ENCODE results near the gene GSTM1. TPM values are rescaled to one million over a fixed set of nuclear protein-coding genes. Genes with fewer than 3 reads are reported as not detected.

The GSTM1 gene
- total RNA-seq (2014; rRNA removed), result 1.1 and 1.2 TPM in 2 replicates
- 5.6 TPM for polyA plus RNA-seq (2012)

DNA sequence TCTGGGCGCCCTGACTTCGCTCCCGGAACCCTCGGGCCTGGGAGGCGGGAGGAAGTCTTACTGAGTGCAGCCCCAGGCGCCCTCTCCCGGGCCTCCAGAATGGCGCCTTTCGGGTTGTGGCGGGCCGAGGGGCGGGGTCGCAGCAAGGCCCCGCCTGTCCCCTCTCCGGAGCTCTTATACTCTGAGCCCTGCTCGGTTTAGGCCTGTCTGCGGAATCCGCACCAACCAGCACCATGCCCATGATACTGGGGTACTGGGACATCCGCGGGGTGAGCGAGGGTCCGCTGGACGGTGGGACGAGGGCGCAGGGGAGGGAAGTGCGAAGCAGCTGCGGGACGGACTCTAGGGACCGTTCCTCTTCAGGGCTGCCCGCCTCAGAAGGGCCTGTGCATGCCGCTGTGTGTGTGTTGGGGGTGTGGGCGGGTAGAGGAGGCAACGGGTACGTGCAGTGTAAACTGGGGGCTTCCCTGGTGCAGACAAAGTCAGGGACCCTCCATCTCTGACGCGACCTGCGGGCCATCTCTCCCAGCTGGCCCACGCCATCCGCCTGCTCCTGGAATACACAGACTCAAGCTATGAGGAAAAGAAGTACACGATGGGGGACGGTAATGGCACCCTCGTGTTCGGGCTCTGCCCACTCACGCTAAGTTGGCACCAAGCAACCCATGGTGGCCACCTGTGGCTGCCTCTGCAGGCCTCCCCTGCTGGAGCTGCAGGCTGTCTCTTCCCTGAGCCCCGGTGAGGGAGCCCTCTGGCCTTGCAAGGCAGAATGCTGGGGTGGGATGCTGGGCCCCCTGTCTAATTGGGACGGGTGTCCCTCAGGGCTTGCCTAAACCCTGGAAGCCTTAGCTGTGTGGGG lies at the start of gene GSTM1:
GSTM1 (plus strand) TSS at position 177 of the 859 bp plus-strand sequence; CDS start at position 234, 57 bp downstream.
- DNase-seq (ENCODE audit: low read depth), result peak; percentile 4

DNA sequence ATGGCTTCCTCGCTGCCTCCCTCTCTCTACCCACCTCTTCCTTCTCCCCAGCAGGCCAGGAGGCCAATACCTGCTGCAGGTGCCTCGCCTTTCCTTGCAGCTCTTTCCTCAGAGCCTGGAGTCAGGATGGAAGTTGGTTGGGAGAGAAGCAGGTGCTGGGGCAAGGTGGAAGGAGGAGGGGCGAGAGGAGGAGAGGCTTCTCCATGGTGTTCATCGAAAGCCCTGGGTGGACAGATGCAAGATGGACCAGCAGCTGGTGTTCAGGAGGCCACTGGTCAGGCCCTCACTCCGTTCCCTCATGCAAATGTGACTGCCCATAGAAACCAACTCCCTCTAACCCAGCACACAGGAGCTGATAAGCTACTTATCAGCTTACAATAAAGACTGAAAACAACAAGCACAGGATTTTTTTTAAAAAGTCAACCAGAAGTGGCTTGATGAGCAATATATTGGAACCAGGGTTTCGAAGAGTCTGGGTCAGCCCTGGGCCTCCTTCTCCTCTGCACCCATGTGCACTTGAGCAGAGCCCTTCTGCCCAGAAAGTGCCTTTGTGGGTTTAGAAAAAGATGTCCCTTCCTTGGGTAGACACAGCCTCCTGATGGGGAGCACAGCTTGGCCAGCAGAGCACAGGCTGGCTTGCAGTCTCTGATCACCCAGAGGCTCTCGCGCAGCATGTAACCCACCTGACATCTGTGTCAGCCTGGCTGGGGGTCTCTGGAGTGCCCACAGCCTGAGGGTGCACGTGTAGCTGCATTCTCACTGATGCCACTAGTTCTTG lies 48.4 kb upstream of the GSTM1 start:
- no peak for DNase-seq (ENCODE audit: low read depth)

DNA sequence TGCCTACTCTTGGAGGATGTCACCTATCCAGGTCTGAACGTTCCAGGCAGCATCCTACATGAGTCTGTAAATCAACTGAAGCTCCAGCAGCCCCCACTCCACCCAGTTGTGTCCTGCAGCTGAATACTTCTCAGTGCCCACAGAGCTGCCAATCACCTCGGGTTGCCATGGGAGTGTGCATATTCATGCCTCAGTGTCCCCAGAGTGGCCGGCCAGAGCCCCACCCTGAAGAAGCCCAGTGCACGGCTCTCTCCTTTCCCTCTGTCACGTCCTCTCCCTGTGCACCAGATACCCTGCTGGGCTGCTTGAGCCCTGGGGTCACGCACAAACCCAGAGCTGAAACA lies 47.8 kb upstream of the GSTM1 start:
- no peak for DNase-seq (ENCODE audit: low read depth)

DNA sequence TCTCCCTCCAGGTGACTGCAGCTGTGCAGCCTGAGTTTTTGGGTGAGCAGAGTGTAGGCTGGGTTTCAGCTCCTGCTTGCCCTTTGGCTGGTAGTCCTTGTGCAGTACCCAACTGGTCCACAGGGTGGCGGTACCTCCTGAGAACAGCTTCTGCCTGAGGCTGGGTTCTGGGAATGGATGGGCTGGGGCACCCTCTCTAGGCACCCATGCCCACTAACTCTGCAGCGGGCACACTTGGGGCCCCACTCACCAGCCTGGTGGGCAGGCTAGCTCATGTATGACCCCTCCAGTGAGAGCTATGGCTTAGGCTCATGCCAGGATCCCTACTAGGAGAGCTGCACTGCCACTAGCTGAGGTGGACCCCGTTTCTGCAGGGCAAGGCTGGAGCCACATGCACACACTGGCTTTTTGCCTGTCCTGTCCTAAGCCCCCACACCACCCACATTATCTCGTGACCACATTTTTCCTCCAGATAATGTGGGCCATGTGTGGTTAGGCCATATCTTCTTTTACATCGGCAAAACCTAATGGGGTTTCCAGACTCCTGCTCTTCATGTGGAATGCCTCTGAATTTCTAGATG lies 47.2 kb upstream of the GSTM1 start:
- peak; percentile 49 for DNase-seq (ENCODE audit: low read depth)

DNA sequence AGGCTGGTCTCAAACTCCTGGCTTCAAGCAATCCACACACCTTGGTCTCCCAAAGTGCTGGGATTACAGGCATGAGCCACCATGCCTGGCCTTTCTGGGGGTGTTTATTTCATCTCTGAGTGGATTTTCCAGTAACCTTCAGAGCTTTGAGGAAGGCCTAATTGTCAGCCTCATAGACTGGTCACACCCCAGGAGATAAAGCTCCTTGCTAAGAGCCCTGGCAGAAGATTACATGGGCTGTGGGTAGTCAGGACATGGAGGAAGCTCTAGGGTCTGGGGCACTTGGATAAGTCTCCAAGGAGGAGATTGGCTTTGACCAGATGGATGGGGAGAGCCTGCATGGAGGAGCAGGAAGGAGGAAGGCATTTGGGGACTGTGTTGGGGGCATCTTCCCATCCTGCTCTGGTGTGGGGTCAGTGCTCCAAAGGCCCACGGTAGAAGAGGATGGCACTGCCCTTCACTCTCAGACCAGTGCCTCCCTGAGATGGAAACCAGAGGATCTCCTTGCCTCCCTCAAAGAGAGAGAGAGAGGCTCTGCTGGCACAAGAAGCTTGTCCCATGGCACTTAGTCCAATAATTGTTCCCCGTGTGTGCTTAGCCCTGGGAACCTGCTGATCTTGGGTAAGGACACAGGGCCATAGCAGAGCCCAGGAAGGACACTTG lies 46.4 kb upstream of the GSTM1 start:
- DNase-seq (ENCODE audit: low read depth), result no peak

DNA sequence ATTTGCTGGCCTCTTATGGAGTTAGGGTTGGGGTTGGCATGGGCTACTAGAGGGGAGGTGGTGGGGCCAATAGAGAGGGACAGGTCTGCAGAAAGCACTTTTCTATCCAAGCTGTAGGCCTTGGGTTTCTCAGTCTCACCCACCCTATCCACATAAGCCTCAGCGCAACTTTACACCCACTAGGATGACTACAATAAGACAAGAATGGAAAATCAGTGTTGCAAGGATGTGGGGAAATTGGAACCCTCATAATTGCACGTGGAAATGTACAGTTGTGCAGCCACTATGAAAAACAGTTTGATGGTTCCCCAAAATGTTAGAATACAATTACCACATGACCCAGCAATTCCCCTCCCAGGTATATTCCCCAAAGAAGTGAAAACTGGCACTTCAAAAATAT lies 45.8 kb upstream of the GSTM1 start:
- DNase-seq (ENCODE audit: low read depth), result no peak

DNA sequence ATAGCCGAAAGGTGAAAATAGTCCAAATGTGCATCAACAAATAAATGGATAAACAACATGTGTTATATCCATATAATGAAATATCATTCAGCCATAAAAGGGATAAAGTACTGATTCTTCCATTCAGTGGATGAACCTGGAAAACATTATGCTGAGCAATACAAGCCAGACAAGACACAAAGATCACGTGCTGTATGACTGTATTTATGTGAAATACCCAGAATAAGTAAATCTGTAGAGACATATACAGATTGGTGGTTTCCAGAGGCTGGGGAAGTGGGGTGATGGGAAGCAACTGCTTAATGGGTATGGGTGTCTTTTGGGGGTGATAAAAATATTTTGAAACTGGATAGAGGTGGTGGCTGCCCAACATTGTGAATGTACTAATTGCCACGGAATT lies 45.0 kb upstream of the GSTM1 start:
- no peak for DNase-seq (ENCODE audit: low read depth)

DNA sequence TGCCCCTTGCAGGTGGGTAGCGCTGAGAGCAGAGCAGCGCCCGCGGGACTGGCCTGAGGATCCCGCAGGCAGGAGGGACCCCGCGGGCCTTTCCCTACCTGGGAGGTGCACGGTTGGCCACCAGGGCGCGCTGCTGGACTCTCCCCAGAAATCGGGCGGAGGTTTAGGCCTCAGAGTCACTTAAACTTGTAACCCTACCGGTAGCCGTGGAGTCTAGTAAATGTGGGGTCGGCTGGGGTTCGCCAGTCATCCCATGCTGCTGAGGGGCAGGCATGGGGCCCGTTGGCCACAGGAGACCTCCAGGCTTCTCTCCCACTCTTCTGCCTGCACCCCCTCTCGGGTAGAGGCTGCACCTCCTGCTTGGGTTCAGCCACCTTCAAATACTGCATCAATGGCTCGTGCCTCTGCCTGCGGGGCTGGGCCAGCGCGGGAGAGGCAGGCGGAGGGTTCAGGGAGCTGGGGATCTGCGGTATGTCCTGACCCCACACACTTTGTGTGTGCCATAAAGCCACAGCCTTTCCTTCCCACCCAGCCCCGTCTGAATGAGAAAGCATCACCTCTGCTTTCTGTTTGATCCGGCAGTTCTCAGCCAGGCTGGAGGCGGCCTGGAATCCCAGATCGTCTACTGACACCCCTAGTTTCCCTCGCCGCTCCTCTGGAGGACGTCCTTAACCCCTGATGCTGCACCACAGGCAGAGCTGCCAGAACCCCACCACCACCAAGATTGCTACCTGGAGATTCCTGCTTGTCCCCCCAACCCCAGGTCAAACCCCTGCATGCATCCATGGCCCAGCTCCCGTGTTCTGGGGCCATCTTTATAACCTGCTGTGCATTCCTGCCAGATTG lies 44.0 kb upstream of the GSTM1 start:
- peak; percentile 55 for DNase-seq (ENCODE audit: low read depth)

DNA sequence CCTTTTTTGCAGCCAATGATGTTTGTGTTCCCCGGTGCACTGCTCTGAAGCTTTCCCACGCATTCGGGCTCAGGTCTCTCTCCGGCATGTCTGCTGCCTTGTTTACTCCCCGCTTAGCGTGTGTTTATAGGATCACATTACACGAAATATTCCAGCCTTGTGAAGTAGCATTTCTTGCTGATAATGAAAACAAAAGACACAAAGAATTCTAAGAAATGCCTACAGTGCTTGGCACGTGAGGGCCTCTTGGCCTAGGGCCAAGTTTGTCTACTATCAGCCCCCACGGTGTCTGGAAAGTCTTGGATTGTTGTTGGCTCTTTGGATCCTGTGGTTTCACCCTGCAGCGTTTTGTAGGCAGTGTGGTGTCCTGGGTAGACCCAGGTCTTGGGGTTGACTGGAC lies 42.9 kb upstream of the GSTM1 start:
- DNase-seq (ENCODE audit: low read depth), result no peak

DNA sequence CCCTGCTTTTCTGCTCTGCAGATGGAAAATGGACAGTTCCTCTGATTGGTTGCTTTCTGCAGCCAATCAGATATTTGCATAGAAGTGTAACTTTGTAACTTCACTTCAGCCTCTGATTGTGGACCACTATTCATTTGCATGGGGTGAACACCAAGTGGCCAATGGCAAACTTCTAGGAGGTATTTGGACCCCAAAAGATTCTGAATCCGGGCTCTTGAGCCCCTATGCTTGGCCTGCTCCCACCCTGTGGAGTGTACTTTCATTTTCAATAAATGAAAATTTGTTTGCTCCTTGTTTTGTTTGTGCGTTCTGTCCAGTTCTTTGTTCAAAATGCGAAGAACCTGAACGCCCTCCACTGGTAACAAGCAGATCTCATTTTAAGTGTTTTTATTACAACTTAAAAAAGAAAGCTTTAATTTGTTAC lies 38.1 kb upstream of the GSTM1 start:
- DNase-seq (ENCODE audit: low read depth), result peak; percentile 59

DNA sequence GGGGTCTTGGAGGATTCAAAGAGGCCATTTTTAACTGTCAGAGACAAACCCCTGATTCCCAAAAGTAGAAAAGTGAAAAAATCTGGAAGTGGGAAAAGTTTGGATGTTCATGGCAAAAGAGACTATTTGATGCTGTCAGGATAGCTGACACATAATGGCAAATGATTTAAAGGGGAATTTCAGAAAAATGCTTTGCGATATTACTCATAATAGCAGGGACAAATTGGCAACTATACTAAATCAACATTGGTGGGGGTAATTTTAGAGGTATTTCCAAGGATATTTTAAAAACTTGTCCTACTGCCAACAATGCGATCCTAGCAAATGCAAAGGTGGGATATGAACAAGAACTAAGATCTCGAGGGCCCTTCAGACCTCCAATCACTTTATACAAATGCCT lies 37.0 kb upstream of the GSTM1 start:
- DNase-seq (ENCODE audit: low read depth), result no peak

DNA sequence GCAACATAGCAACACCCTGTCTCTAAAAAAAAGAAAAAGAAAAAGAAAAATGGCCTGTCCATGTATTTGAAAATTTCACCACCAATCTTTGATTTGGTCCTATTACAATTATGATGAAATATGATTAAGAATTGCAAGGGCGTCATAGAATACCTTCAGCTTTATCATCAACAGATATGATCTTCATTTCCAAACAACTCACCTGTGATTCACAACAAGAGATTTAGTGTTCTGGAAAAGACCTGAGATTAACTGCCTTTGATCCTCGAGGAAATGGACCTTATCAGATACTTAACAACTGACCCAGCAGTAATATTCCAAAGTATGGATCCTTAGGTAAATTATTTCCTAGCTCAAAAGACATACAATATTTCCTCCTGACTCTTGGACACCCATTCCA lies 35.2 kb upstream of the GSTM1 start:
- no peak for DNase-seq (ENCODE audit: low read depth)

DNA sequence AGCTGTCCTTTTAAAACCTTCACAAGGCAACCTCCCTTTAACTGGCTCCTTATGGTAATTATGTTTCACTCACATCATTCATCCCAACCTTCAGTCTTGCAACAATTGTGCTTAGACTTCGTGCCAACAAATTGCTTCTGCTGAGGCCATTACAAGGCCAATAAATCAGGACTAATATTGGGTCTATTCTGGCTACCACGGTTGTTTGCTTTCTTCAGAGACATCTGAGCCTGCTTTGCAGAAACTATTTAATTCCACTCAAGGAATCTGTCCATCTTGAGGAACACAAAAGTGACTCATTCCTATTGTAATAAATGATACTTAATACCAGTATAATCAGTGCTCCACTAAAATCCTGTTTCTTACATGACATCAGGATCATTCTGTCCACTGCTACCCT lies 34.3 kb upstream of the GSTM1 start:
- DNase-seq (ENCODE audit: low read depth), result no peak

DNA sequence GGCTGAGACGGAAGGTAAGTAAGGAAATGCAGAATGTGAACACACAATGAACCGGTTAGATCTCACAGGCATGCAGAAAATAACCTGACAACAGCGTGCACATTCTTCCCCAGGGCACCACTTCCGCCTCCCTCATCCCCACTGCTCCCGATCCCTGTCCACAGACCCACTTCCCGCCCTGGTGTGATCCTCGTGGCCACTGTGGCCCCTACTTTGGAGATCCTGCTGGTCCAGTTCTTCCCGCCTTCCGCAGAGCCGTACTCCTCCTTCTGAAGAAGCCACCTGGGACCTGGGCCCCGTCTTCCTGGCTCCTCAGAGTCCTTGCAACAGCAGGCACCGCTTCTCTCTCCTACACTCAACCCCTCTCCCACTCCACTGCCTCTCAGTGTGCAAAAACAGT lies 33.1 kb upstream of the GSTM1 start:
- DNase-seq (ENCODE audit: low read depth), result no peak

DNA sequence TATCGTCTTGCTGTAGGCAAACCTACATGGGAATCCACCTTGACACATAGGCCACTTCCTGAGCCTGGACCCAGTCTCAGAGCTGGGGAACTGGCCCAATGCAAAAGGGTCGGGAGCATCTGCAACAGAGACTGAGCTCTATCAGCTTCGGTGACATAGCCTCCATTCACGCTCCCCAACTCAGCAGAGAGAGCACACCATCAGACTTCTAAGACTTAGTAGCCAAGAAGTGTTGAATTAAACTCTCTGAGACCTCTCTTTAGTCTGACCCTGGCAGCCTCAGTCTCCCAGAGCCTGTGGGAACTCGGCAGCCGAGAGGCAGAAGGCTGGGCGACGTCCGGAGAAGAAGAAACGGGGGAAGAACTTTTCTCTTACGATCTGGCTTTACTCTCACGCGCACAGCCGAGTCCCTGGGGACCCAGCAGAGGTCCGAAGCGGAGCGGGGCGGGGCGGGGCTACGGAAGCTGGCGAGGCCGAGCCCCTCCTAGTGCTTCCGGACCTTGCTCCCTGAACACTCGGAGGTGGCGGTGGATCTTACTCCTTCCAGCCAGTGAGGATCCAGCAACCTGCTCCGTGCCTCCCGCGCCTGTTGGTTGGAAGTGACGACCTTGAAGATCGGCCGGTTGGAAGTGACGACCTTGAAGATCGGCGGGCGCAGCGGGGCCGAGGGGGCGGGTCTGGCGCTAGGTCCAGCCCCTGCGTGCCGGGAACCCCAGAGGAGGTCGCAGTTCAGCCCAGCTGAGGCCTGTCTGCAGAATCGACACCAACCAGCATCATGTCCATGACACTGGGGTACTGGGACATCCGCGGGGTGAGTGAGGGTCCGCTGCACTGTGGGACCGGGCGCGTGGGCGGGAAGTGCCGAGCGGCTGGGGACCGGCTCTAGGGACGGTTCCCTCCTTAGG lies 31.8 kb upstream of the GSTM1 start, which contains the start of gene GSTM4:
GSTM4 (plus strand) TSS at position 485 of the 905 bp plus-strand sequence; CDS start at position 776, 291 bp downstream.
- peak; percentile 64 for DNase-seq (ENCODE audit: low read depth)

DNA sequence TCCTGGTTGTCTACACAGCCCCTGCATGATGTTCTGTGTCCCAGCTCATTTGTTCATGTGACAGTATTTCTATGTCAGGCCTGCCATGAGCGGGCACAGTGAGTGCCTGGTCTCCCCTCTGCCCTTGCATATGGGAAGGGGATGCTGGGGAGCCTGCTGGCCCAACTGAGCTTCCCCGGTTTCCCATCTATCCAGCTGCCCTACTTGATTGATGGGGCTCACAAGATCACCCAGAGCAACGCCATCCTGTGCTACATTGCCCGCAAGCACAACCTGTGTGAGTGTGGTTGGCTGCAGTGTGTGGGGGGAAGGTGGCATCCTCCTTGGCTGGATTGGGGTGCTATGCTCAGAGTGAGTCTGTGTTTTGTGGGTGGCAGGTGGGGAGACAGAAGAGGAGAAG lies 30.2 kb upstream of the GSTM1 start:
- DNase-seq (ENCODE audit: low read depth), result no peak

DNA sequence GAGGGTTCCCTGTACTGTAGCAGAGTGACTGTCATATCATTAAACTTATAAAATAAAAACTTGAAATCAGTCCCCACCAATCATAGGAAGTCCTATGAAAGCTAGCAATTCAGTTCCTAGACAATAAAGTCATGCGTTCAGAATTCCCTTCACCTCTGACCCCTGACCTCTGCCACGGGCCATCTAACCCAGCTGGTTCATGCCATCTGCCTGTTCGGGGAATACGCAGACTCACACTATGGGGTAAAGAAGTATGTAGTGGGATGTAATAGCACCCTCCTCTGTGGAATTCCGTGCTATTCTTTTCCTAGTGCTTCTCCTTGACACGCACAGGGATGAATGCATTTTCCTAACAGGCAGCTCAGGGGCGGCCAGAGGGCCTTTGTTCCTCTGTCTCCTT lies 29.6 kb upstream of the GSTM1 start:
- no peak for DNase-seq (ENCODE audit: low read depth)

DNA sequence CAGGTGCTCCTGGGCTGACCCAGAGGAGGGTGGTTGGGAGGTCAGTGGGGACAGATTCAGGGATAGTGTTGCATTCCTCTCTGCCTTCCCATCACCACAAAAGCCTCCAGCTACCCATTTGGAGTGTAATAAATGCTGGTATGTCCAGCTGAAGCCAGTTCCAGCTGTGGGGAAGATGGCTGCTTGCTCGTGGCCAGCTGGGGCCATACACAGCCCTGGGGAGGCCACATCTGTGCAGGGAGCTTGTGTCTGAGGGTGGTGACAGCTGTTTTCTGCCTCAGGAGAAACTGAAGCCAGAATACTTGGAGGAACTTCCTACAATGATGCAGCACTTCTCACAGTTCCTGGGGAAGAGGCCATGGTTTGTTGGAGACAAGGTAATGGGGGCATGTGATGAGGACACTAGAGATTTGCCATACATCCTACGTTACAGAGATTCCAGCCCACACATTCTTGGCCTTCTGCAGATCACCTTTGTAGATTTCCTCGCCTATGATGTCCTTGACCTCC lies 29.0 kb upstream of the GSTM1 start:
- no peak for DNase-seq (ENCODE audit: low read depth)

DNA sequence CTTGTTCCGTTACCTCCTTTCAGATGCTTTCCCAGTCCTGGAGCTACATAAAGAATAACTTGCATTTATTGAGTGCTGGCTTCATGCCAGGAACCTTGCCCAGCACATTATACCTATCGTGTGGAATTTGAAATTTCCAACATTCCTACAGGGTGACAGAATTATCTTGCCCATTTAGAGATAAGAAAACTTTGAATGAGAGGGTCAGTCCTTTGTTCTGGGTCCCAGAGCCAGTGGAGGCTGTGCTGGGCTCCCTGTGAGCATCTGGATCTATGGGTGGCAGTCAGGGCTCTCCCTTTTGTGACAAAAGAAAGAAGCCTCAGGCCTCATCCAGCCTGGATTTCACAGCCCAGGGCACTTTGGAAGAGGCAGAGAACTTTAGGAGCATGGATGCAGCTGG lies 28.5 kb upstream of the GSTM1 start:
- no peak for DNase-seq (ENCODE audit: low read depth)
